ENCODE data around the gene DMD.

The DMD gene

GRCh38 chrX:31820430-31821210 is 1390.7 kb downstream of the DMD start:
- no peak for DNase-seq

GRCh38 chrX:31819455-31819854 is 1391.9 kb downstream of the DMD start:
- no peak for DNase-seq

- no peak for DNase-seq
These were observed 1400.2 kb downstream of the DMD start for GRCh38 chrX:31811106-31811505.

- no peak for DNase-seq
These were observed 1403.0 kb downstream of the DMD start for GRCh38 chrX:31808357-31808756.

GRCh38 chrX:31807165-31807564 is 1404.2 kb downstream of the DMD start:
- no peak for DNase-seq

GRCh38 chrX:31805781-31806180 is 1405.6 kb downstream of the DMD start:
- DNase-seq = no peak

- no peak for DNase-seq
These were observed 1411.1 kb downstream of the DMD start for GRCh38 chrX:31800219-31800618.

GRCh38 chrX:31796624-31797023 is 1414.7 kb downstream of the DMD start:
- DNase-seq = no peak

- DNase-seq = no peak
These were observed 1463.9 kb downstream of the DMD start for GRCh38 chrX:31747411-31747810.

GRCh38 chrX:31743004-31743403 is 1468.3 kb downstream of the DMD start:
- DNase-seq = no peak

- no peak for DNase-seq
These were observed 1493.9 kb downstream of the DMD start for GRCh38 chrX:31717474-31717873.

- no peak for DNase-seq
These were observed 1495.7 kb downstream of the DMD start for GRCh38 chrX:31715675-31716074.

- no peak for DNase-seq
These were observed 1496.6 kb downstream of the DMD start for GRCh38 chrX:31714797-31715196.

GRCh38 chrX:31713120-31713519 is 1498.2 kb downstream of the DMD start:
- DNase-seq = no peak

GRCh38 chrX:31711166-31711565 is 1500.2 kb downstream of the DMD start:
- DNase-seq = no peak

GRCh38 chrX:31708116-31708515 is 1503.2 kb downstream of the DMD start:
- DNase-seq = no peak

GRCh38 chrX:31706466-31706865 is 1504.9 kb downstream of the DMD start:
- DNase-seq = no peak

GRCh38 chrX:31705816-31706215 is 1505.5 kb downstream of the DMD start:
- DNase-seq = no peak

- no peak for DNase-seq
These were observed 1506.4 kb downstream of the DMD start for GRCh38 chrX:31704938-31705337.

- no peak for DNase-seq
These were observed 1509.1 kb downstream of the DMD start for GRCh38 chrX:31702222-31702621.

GRCh38 chrX:31697294-31697916 is 1513.9 kb downstream of the DMD start:
- no peak for DNase-seq

- no peak for DNase-seq
These were observed 1531.5 kb downstream of the DMD start for GRCh38 chrX:31679861-31680260.

GRCh38 chrX:31670245-31670644 is 1541.1 kb downstream of the DMD start:
- no peak for DNase-seq

GRCh38 chrX:31665454-31665853 is 1545.9 kb downstream of the DMD start:
- DNase-seq = no peak

- DNase-seq = no peak
These were observed 1548.2 kb downstream of the DMD start for GRCh38 chrX:31663172-31663571.

All from activated CD4-positive, alpha-beta T cell treated with anti-CD3 and anti-CD28 coated beads, Interleukin-2, amount 50 U/mL, for 4 hours (primary cell).